NB4 (cell line): ENCODE results near the gene LSM11.

Source experiments
- CTCF ChIP-seq: IDR thresholded peaks from one replicate; pipeline ENCODE4 v1.5.1; 2012; ENCODE audit warnings: low read depth, low read length
- POLR2A ChIP-seq: IDR thresholded peaks from 2 replicates; pipeline ENCODE4 v1.6.1; 2011; ENCODE audit warnings: mild to moderate bottlenecking; ENCODE audit not compliant: insufficient read length; ENCODE audit errors: extremely low read depth

- TF ChIP-seq CTCF (no peak), POLR2A (no peak)
These were observed 1.5 kb downstream of the LSM11 start for GRCh38 chr5:157745041-157745456.
